GM12878 (cell line): ENCODE results near the gene KDSR. TPM values are rescaled to one million over a fixed set of nuclear protein-coding genes. Genes with fewer than 3 reads are reported as not detected.

Experiments
- ATAC-seq: fragments of 200-7000 bp; cut with Tn5 transposase; 3 replicates; pipeline ENCODE4 v1.9.1; 2020; ENCODE audit warnings: mild to moderate bottlenecking, moderate library complexity
- BruUV-seq: library from RNA; stranded (reverse); fragments of 400-500 nt; replicated peaks from 2 replicates; lab custom pipeline; 2021; lab: Mats Ljungman, UMichigan
- CTCF ChIA-PET: fragments of 300-600 bp; sonication (Branson Sonifier 250); formaldehyde crosslinking; extraction: SDS; loops from one replicate; lab custom pipeline; 2021; ENCODE audit warnings: inconsistent platforms; lab: Yijun Ruan, JAX
- POLR2A ChIA-PET: fragments of 350-600 bp; formaldehyde crosslinking; extraction: SDS; loops from one replicate; lab custom pipeline; 2021; ENCODE audit warnings: inconsistent platforms; lab: Charles Lee
- RAD21 ChIA-PET: fragments of 300-600 bp; sonication (Branson Sonifier 250); formaldehyde crosslinking; loops from one replicate; lab custom pipeline; 2023; ENCODE audit warnings: antibody characterized with exemption; ENCODE audit not compliant: unreplicated experiment; lab: Charles Lee
- SMC1A ChIA-PET: fragments of 300-600 bp; sonication (Branson Sonifier 250); formaldehyde crosslinking; loops from one replicate; lab custom pipeline; 2023; ENCODE audit not compliant: unreplicated experiment, uncharacterized antibody; lab: Charles Lee
- DNase-seq: peaks from one replicate; pipeline ENCODE4 v3.0.0-alpha.2; 2011; ENCODE audit warnings: low read depth, low spot score
- FAIRE-seq: peaks from 3 replicates; lab custom pipeline; 2011; peaks lifted over from hg19 to GRCh38; lab: Jason Lieb, UNC
- H2AFZ ChIP-seq: 2 replicates; pipeline ENCODE4 v1.6.0; 2011; ENCODE audit warnings: low read depth, low read length, control low read depth; ENCODE audit not compliant: control insufficient read depth
- H3K27ac ChIP-seq: 2 replicates; pipeline ENCODE4 v1.5.1; 2011; ENCODE audit warnings: control low read depth; ENCODE audit not compliant: control insufficient read depth, insufficient read depth
- H3K27me3 ChIP-seq, 2 experiments: replicated peaks in 1 of 2; 2 replicates each; pipeline versions ENCODE4 v1.6.0 to v1.6.1; 2011; ENCODE audit warnings: low read length in 1 of 2; ENCODE audit not compliant: control insufficient read depth in 2 of 2, insufficient read depth in 2 of 2
- H3K36me3 ChIP-seq, 2 experiments: 2 replicates each; pipeline ENCODE4 v1.5.1; 2011; ENCODE audit warnings: low read length in 1 of 2; ENCODE audit not compliant: control insufficient read depth in 2 of 2, insufficient read depth in 2 of 2
- H3K4me1 ChIP-seq: 2 replicates; pipeline ENCODE4 v1.6.1; 2011; ENCODE audit warnings: mild to moderate bottlenecking, low read length, moderate library complexity, mixed read lengths; ENCODE audit not compliant: control insufficient read depth, insufficient read depth
- H3K4me2 ChIP-seq: 2 replicates; pipeline ENCODE4 v1.6.0; 2011; ENCODE audit warnings: control low read depth; ENCODE audit not compliant: control insufficient read depth, insufficient read depth
- H3K4me3 ChIP-seq: fragments of 200-600 bp; sonication (generic); 2 replicates; pipeline ENCODE4 v1.5.1; 2016
- H3K79me2 ChIP-seq: 2 replicates; pipeline ENCODE4 v1.6.0; 2011; ENCODE audit warnings: low read length; ENCODE audit not compliant: control insufficient read depth, insufficient read depth
- H3K9ac ChIP-seq: 2 replicates; pipeline ENCODE4 v1.8.0; 2011; ENCODE audit warnings: low read length, control low read depth, mixed read lengths; ENCODE audit not compliant: control insufficient read depth, insufficient read depth
- H3K9me3 ChIP-seq: replicated peaks from 3 replicates; pipeline ENCODE4 v1.5.1; 2011; ENCODE audit warnings: mild to moderate bottlenecking, low read length; ENCODE audit not compliant: control insufficient read depth, insufficient read depth
- H4K20me1 ChIP-seq: 2 replicates; pipeline ENCODE4 v1.6.0; 2011; ENCODE audit not compliant: control insufficient read depth, insufficient read depth
- YY1 ChIP-seq: IDR thresholded peaks from 2 replicates; pipeline ENCODE4 v1.6.1; 2011; ENCODE audit warnings: low read depth, mild to moderate bottlenecking, low read length
- ZBTB33 ChIP-seq: fragments of 450-650 bp; IDR thresholded peaks from 2 replicates; pipeline ENCODE4 v1.6.1; 2017; ENCODE audit warnings: mild to moderate bottlenecking
- WGBS: methylation state at CpG from one replicate; pipeline ENCODE4 v1.1.6; 2016; ENCODE audit warnings: low lambda C conversion rate; ENCODE audit not compliant: insufficient replicate concordance, insufficient coverage; ENCODE audit errors: missing lambda C conversion rate; 5-methylcytosine and 5-hydroxymethylcytosine counted together
- in situ Hi-C: fragments of 300-500 bp; cut with MboI; formaldehyde crosslinking; loops from 9 replicates; pipeline ENCODE4 v1.14.3; 2018; ENCODE audit warnings: mixed read lengths
- intact Hi-C: fragments of 100-400 bp; cut with micrococcal nuclease; formaldehyde crosslinking; loops from one replicate; pipeline ENCODE4 v1.14.2; 2022; ENCODE audit not compliant: unreplicated experiment
- polyA plus RNA-seq, 11 experiments: library from polyadenylated mRNA; depleted of rRNA in 4 of 11; unstranded in 6 of 11; stranded (reverse) in 5 of 11; fragments of >200 nt; fragmentation: Nextera tagmentation in 4 of 11; fragmentation: Illumina TruSeq in 1 of 11; extraction: Ambion mirVana in 4 of 11; extraction: Trizol in 1 of 11; gene quantifications; 1 replicate in 1 of 11; 2 replicates in 10 of 11; pipeline versions ENCODE4 v1.2.1 to v1.2.3, GENCODE V29; 2011 to 2016; ENCODE audit warnings: inconsistent platforms in 2 of 11, missing spikeins in 2 of 11, low read depth in 1 of 11
- total RNA-seq, 4 experiments: library from RNA; depleted of rRNA in 3 of 4; stranded (reverse); fragments of >200 nt in 3 of 4; fragmentation: Illumina TruSeq in 1 of 4; extraction: Trizol in 1 of 4; gene quantifications; 2 replicates each; pipeline versions ENCODE4 v1.2.1 to v1.2.3, GENCODE V29; 2013 to 2021
- TF ChIP-seq, protein P1 (sequence below): fragments of 450-650 bp; IDR thresholded peaks from 2 replicates; pipeline ENCODE4 v1.6.1; 2017; ENCODE audit warnings: mild to moderate bottlenecking, low read depth, inconsistent platforms; ENCODE audit not compliant: poor library complexity, severe bottlenecking

KDSR gene
- total and polyA plus RNA-seq, 10 of the 15 experiments (the other 5 are each of a cell fraction or from before 2014, with no cell fraction given): 5.2 to 25.9 (median 14.3) TPM

DNA sequence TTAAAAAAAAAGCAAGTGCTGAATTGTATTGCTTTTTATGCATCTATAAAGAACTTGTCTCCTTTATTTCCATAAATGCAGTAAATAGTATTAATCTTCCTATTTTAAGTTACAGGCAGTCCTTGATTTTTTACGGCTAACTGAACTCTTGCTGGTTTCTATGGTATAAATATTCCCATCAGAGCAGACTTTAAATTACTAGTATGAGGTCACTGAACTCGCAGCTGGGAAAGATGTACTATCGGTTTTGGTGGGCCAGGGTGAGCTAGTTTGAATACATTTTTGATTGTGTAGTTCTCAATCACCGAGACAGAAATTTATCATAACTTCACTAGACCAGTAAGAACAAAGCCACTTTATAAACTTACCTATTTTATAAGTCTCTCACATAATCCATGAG, 20.9 kb upstream of the KDSR start (continued):
- TF ChIP-seq ZBTB33: no peak

DNA sequence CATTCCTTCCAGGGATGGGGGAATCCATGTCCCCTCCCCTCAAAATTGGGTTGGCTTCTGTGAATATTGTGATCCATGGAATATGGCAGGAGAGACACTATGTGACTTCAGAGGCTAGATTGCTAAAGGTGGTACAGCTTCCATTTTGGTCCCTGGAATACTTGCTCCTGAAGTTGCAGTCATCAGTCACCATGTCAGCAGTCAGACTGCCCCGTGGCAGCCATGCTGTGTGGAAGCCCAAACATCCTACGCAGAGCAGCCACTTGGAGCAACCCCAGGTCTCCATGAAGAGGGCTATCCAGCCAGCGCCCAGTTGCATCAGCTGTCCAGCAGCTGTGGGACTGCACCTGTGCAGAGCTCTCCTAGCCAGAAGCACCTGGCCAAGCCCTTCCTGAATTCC, 15.8 kb upstream of the KDSR start:
- in situ Hi-C loops (no loop called here), intact Hi-C loops (no loop called here)
- POLR2A ChIA-PET: interaction anchor here (1.6 kb wide), 1 partner anchor 13 kb away, joined by 3 read pairs; no protein-coding TSS in a partner anchor

More for the DNA sequence above, 15.8 kb upstream of the KDSR start:
- no peak for ATAC-seq
- no peaks in the 10 kb centered on the region for H4K20me1 ChIP-seq
- FAIRE-seq: no peak
- H3K36me3 ChIP-seq: 0 out of 4 replicates have a peak, but pooled peaks cover 0 to 6% of the 10 kb centered on the region in 2 experiments
- TF ChIP-seq YY1: 0 out of 2 replicates have a peak, but pooled peaks have one; percentile 25
- TF ChIP-seq, protein P1, sequence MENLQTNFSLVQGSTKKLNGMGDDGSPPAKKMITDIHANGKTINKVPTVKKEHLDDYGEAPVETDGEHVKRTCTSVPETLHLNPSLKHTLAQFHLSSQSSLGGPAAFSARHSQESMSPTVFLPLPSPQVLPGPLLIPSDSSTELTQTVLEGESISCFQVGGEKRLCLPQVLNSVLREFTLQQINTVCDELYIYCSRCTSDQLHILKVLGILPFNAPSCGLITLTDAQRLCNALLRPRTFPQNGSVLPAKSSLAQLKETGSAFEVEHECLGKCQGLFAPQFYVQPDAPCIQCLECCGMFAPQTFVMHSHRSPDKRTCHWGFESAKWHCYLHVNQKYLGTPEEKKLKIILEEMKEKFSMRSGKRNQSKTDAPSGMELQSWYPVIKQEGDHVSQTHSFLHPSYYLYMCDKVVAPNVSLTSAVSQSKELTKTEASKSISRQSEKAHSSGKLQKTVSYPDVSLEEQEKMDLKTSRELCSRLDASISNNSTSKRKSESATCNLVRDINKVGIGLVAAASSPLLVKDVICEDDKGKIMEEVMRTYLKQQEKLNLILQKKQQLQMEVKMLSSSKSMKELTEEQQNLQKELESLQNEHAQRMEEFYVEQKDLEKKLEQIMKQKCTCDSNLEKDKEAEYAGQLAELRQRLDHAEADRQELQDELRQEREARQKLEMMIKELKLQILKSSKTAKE: no peak
- no peak overlapping the region for H3K27ac ChIP-seq
- no peak overlapping the region for H3K4me2 ChIP-seq
- ChIA-PET CTCF (interaction anchor here (1.0 to 1.6 kb wide), 2 partner anchors 42 to 57 kb away, joined by 3 to 7 read pairs; no protein-coding TSS in a partner anchor), SMC1A (no interaction called here), RAD21 (interaction anchor here (1.1 kb wide), 1 partner anchor 10 kb away, joined by 3 read pairs; no protein-coding TSS in a partner anchor)
- no peaks in the 10 kb centered on the region for H3K27me3 ChIP-seq
- no peak overlapping the region for H3K9ac ChIP-seq
- no peaks in the 10 kb centered on the region for H3K79me2 ChIP-seq
- H3K9me3 ChIP-seq: no peaks in the 10 kb centered on the region
- H2AFZ ChIP-seq: no peak overlapping the region
- H3K4me1 ChIP-seq: peaks cover 5% of the 10 kb centered on the region
- no peak for DNase-seq
- H3K4me3 ChIP-seq: no peak overlapping the region
- 84% methylated on average over 3 of the region's 3 CpGs for WGBS
- BruUV-seq: no TSS peak
